Prostate gland (tissue), 2 donors: Measurements from ENCODE around the gene AP2B1. TPM values are rescaled to one million over a fixed set of nuclear protein-coding genes. Genes with fewer than 3 reads are reported as not detected.

ENCODE experiments used
- DNase-seq: peaks from one replicate; pipeline ENCODE4 v3.0.0-alpha.2; 2019; ENCODE audit warnings: low spot score
- H3K27ac ChIP-seq, 2 donors: fragments of 200-600 bp; sonication (generic); 2 replicates each; pipeline ENCODE4 v1.5.1; 2017 to 2019
- H3K27me3 ChIP-seq: fragments of 200-600 bp; sonication (generic); replicated peaks from 2 replicates; pipeline ENCODE4 v1.5.1; 2019; ENCODE audit not compliant: insufficient read depth
- H3K36me3 ChIP-seq, 2 donors: fragments of 200-600 bp; sonication (generic); 1 replicate in 1 of 2; 2 replicates in 1 of 2; pipeline versions ENCODE4 v1.5.1 to v1.8.1; 2017 to 2019
- H3K4me1 ChIP-seq: fragments of 200-600 bp; sonication (generic); replicated peaks from 2 replicates; pipeline ENCODE4 v1.5.1; 2019
- H3K4me3 ChIP-seq, 2 donors: fragments of 200-600 bp; sonication (generic); 2 replicates each; pipeline ENCODE4 v1.5.1; 2017 to 2019
- H3K9me3 ChIP-seq: fragments of 200-600 bp; sonication (generic); 2 replicates; pipeline ENCODE4 v1.5.1; 2017
- POLR2A ChIP-seq: fragments of 450-650 bp; IDR thresholded peaks from one replicate; pipeline ENCODE4 v1.6.1; 2016; ENCODE audit warnings: antibody characterized with exemption, mild to moderate bottlenecking
- POLR2AphosphoS5 ChIP-seq: sonication (generic); formaldehyde crosslinking; IDR thresholded peaks from one replicate; pipeline ENCODE4 v1.6.1; 2017; ENCODE audit warnings: antibody characterized with exemption
- WGBS: methylation state at CpG from one replicate; pipeline ENCODE4 v1.1.5; 2018; 5-methylcytosine and 5-hydroxymethylcytosine counted together
- intact Hi-C: fragments of 100-400 bp; cut with DNase I; formaldehyde crosslinking; loops from one replicate; pipeline ENCODE4 v1.14.2; 2022
- total RNA-seq, 2 donors: library from RNA; depleted of rRNA; stranded (reverse); fragments of >200 nt; gene quantifications; one replicate each; pipeline ENCODE4 v1.1.0, GENCODE V29; 2016
- TF ChIP-seq, protein P1 (sequence below), 4 experiments: fragments of 200-600 bp in 2 of 4; fragments of 450-650 bp in 2 of 4; sonication (generic) in 2 of 4; IDR thresholded peaks; 1 replicate in 3 of 4; 2 replicates in 1 of 4; pipeline ENCODE4 v1.5.1; 2016 to 2019; ENCODE audit warnings: antibody characterized with exemption in 4 of 4, mild to moderate bottlenecking in 2 of 4, moderate library complexity in 2 of 4

The AP2B1 gene
- total RNA-seq, 2 donors from 2014 or later, result 66.8 to 92.9 TPM

DNA sequence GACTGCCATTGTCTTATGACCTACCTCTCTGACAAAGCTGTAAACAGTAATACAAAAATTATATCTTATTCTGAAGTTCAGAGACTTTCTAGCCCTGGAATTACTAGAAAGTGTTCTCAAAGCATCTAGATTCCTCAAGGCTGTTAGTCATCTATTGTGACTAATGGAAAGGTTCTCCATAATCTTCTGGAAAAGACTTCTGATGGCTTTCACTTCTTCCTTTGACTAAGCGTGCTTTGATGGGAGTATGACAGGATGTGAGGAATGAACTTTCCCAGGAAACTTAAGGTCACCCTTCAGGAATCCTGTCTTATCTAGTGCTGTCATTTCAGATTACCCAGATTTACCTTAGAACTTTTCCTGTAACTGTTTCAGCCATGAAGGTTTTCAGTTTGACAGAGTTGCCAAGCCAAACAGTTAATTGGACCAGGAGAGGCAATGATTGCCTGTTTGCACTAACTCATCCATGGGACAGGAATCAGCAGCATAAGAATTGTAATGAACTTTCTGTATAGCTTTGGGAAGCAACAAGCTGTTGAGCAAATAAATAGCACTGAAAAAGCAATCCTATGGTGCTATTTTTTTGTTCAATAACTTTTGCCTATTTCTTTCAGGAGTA, 43.5 kb downstream of the AP2B1 start:
- no peaks in the 10 kb centered on the region for H3K9me3 ChIP-seq
- H3K27me3 ChIP-seq, result no peaks in the 10 kb centered on the region
- H3K4me3 ChIP-seq, result no peak overlapping the region
- intact Hi-C loops, result no loop called here
- no peaks in the 10 kb centered on the region for H3K4me1 ChIP-seq
- TF ChIP-seq POLR2AphosphoS5, result no peak
- TF ChIP-seq POLR2A, result no peak
- TF ChIP-seq, protein P1, sequence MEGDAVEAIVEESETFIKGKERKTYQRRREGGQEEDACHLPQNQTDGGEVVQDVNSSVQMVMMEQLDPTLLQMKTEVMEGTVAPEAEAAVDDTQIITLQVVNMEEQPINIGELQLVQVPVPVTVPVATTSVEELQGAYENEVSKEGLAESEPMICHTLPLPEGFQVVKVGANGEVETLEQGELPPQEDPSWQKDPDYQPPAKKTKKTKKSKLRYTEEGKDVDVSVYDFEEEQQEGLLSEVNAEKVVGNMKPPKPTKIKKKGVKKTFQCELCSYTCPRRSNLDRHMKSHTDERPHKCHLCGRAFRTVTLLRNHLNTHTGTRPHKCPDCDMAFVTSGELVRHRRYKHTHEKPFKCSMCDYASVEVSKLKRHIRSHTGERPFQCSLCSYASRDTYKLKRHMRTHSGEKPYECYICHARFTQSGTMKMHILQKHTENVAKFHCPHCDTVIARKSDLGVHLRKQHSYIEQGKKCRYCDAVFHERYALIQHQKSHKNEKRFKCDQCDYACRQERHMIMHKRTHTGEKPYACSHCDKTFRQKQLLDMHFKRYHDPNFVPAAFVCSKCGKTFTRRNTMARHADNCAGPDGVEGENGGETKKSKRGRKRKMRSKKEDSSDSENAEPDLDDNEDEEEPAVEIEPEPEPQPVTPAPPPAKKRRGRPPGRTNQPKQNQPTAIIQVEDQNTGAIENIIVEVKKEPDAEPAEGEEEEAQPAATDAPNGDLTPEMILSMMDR (IDR thresholded peaks at IDR 0.05), result no peak
- WGBS, result 85% methylated on average over 1 of the region's 1 CpG
- H3K36me3 ChIP-seq, result no peaks in the 10 kb centered on the region
- H3K27ac ChIP-seq, result no peak overlapping the region
- no peak for DNase-seq

DNA sequence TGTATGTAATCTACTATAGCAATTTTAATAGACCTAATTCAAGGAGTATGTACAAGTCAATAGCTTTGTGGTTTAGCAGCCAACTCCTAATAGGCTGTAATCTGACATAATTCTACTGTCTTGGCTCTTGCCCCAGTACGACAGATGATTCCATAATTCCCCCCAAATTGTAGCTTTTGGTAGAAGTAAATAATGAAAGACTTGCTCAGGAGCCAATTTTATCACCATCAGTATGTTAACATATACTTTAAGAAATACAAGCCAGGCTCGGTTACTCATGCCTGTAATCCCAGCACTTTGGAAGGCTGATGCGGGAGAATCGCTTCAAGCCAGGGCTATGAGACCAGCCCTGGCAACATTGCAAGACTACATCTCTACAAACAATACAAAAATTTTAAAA, 53.9 kb downstream of the AP2B1 start:
- Histone ChIP-seq H3K36me3 (peaks cover 0 to 3% of the 10 kb centered on the region in 2 donors), H3K27ac (no peak overlapping the region), H3K27me3 (no peaks in the 10 kb centered on the region), H3K4me1 (no peaks in the 10 kb centered on the region), H3K9me3 (no peaks in the 10 kb centered on the region), H3K4me3 (no peak overlapping the region)
- whole genome bisulfite sequencing, result 88% methylated on average over 4 of the region's 4 CpGs
- no peak for DNase-seq
- no peak for TF ChIP-seq POLR2AphosphoS5
- TF ChIP-seq, protein P1 (IDR thresholded peaks at IDR 0.05), result no peak
- no peak for TF ChIP-seq POLR2A
- intact Hi-C loops, result no loop called here

DNA sequence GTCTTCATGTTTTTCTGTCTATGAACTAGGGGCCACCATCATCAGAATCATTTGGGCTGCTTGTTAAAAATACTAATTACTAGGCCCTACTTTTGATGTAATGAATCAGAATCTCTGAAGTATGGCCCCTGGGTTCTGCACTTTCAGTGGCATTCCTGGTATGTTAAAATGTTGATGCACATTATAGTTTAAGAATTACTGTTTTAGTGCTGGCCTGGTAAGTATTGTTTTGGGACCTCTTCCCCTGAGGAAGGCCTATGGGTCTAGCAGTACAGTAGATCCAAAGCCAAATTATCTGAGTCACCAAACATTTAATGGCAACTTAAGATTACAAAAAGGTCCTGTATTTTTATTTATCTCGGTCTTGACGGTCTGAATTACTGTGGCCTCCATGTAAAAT, 58.8 kb downstream of the AP2B1 start:
- Histone ChIP-seq H3K9me3 (no peaks in the 10 kb centered on the region), H3K27me3 (no peaks in the 10 kb centered on the region), H3K36me3 (peaks cover 0 to 3% of the 10 kb centered on the region in 2 donors), H3K4me1 (no peaks in the 10 kb centered on the region), H3K27ac (no peak overlapping the region), H3K4me3 (no peak overlapping the region)
- TF ChIP-seq, protein P1 (IDR thresholded peaks at IDR 0.05), result no peak
- TF ChIP-seq POLR2A (no peak), POLR2AphosphoS5 (no peak)
- intact Hi-C loops, result no loop called here
- WGBS, result 47% methylated on average over 2 of the region's 2 CpGs
- DNase-seq, result no peak

DNA sequence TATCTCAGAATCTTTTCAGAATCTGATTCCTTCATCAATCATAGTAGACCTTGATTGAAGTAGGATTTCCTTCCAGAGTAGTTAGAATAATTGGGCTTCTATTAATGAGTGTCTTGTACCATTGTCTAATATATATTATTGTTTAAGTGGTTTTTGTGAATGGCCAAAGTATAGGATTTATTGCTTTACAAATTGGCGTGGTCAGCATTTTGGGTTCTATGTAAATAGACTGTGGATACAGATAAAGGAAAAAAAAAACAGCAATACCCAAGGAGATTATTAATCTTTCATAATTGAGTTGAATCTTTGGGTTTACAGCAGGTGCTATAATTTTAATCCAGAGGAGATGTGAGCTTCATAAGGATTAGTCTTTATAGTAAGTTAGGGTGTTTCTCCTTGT, 64.3 kb downstream of the AP2B1 start:
- H3K9me3 ChIP-seq, result no peaks in the 10 kb centered on the region
- 88% methylated on average over 1 of the region's 1 CpG for WGBS
- TF ChIP-seq POLR2A (no peak), POLR2AphosphoS5 (no peak)
- TF ChIP-seq, protein P1 (IDR thresholded peaks at IDR 0.05), result no peak

DNA sequence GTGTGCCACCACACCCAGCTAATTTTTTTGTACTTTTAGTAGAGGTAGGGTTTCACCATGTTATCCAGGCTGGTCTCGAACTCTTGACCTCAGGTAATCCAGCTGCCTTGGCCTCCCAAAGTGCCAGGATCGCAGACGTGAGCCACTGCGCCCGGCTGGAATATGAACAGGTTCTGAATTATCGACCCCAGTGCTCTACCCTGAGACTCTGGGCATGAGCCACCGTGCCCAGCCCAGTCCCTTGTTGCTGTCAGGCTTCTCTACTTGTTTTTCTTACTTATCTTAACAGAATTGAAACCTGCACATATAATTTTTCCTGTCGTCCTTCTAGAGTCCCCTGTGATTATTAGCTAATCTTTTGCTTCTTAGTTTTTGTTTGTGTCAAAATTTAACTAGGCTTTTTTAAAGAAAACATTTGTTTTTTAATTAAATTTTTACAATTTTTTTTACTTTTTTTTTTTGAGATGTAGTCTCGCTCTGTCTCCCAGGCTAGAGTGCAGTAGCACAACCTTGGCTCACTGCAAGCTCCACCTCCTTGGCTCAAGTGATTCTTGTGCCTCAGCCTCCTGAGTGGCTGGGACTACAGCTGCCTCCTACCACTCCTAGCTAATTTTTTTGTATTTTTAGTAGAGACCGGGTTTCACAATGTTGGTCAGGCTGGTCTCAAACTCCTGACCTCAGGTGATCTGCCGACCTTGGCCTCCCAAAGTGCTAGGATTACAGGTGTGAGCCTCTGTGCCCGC, 66.7 kb downstream of the AP2B1 start:
- Histone ChIP-seq H3K27ac (no peak overlapping the region), H3K36me3 (no peaks in the 10 kb centered on the region), H3K9me3 (no peaks in the 10 kb centered on the region), H3K27me3 (no peaks in the 10 kb centered on the region), H3K4me3 (no peak overlapping the region), H3K4me1 (no peaks in the 10 kb centered on the region)
- intact Hi-C loops, result no loop called here
- TF ChIP-seq, protein P1 (IDR thresholded peaks at IDR 0.05), result no peak
- TF ChIP-seq POLR2AphosphoS5, result no peak
- no peak for TF ChIP-seq POLR2A
- DNase-seq, result no peak
- 86% methylated on average over 12 of the region's 12 CpGs for WGBS

More for the DNA sequence above, 64.3 kb downstream of the AP2B1 start:
- Histone ChIP-seq H3K4me3 (no peak overlapping the region), H3K27ac (no peak overlapping the region), H3K27me3 (no peaks in the 10 kb centered on the region), H3K4me1 (no peaks in the 10 kb centered on the region), H3K36me3 (no peaks in the 10 kb centered on the region)
- no peak for DNase-seq
- intact Hi-C loops, result no loop called here
